SK-N-SH (cell line): ENCODE results near the gene SNRNP27. TPM values are rescaled to one million over a fixed set of nuclear protein-coding genes. Genes with fewer than 3 reads are reported as not detected.

Source experiments
- CTCF ChIA-PET: fragments of 300-600, 350-600 bp; formaldehyde crosslinking; extraction: SDS; loops from one replicate; lab custom pipeline; 2021; lab: Yijun Ruan, JAX
- POLR2A ChIA-PET: fragments of 350-600 bp; sonication (Branson Sonifier 250); formaldehyde crosslinking; extraction: SDS; loops from one replicate; lab custom pipeline; 2020; ENCODE audit warnings: antibody characterized with exemption, inconsistent platforms; lab: Yijun Ruan, JAX
- DNase-seq: peaks from one replicate; pipeline ENCODE4 v3.0.0; 2012
- H2AFZ ChIP-seq: fragments of 200-600 bp; sonication (generic); 2 replicates; pipeline ENCODE4 v1.8.1; 2016; ENCODE audit warnings: antibody characterized with exemption, mild to moderate bottlenecking, low read depth
- H3F3A ChIP-seq: fragments of 200-600 bp; sonication (generic); replicated peaks from 2 replicates; pipeline ENCODE3; 2016; ENCODE audit warnings: antibody characterized with exemption, mild to moderate bottlenecking; ENCODE audit not compliant: insufficient read depth
- H3K27ac ChIP-seq, 2 experiments: fragments of 200-500 bp in 1 of 2; fragments of 200-600 bp in 1 of 2; sonication (Bioruptor generic) in 1 of 2; sonication (generic), shearing (Covaris generic) in 1 of 2; 2 replicates each; pipeline versions ENCODE4 v1.5.1 to v1.6.1; 2014 to 2016; ENCODE audit warnings: low read depth in 2 of 2, inconsistent platforms in 1 of 2, low read length in 1 of 2, mild to moderate bottlenecking in 1 of 2, mixed read lengths in 1 of 2
- H3K27me3 ChIP-seq: fragments of 200-600 bp; sonication (generic), shearing (Covaris generic); 2 replicates; pipeline ENCODE4 v1.6.1; 2016; ENCODE audit warnings: mixed run types; ENCODE audit not compliant: insufficient read depth
- H3K36me3 ChIP-seq, 2 experiments: fragments of 200-500 bp in 1 of 2; fragments of 200-600 bp in 1 of 2; sonication (Bioruptor generic) in 1 of 2; sonication (generic) in 1 of 2; replicated peaks in 1 of 2; 2 replicates each; pipeline versions ENCODE3 to v1.5.1; 2014 to 2016; ENCODE audit warnings: low read length in 1 of 2, mild to moderate bottlenecking in 1 of 2; ENCODE audit not compliant: insufficient read depth in 2 of 2, control insufficient read depth in 1 of 2
- H3K4me1 ChIP-seq, 2 experiments: fragments of 200-500 bp in 1 of 2; fragments of 200-600 bp in 1 of 2; sonication (Bioruptor generic) in 1 of 2; sonication (generic), shearing (Covaris generic) in 1 of 2; 2 replicates each; pipeline versions ENCODE4 v1.5.1 to v1.6.1; 2014 to 2016; ENCODE audit warnings: low read depth in 1 of 2, low read length in 1 of 2, mixed run types in 1 of 2; ENCODE audit not compliant: insufficient read depth in 2 of 2, control insufficient read depth in 1 of 2
- H3K4me2 ChIP-seq: fragments of 200-600 bp; sonication (generic), shearing (Covaris generic); 2 replicates; pipeline ENCODE4 v1.6.1; 2017; ENCODE audit warnings: mixed run types
- H3K4me3 ChIP-seq, 2 experiments: fragments of 200-500 bp in 1 of 2; fragments of 200-600 bp in 1 of 2; sonication (Bioruptor generic) in 1 of 2; sonication (generic), shearing (Covaris generic) in 1 of 2; 2 replicates each; pipeline versions ENCODE4 v1.5.1 to v1.8.1; 2014 to 2016; ENCODE audit warnings: low read depth in 2 of 2, inconsistent platforms in 1 of 2, low read length in 1 of 2, mild to moderate bottlenecking in 1 of 2, mixed read lengths in 1 of 2, moderate library complexity in 1 of 2
- H3K79me2 ChIP-seq: fragments of 200-600 bp; sonication (generic); 2 replicates; pipeline ENCODE4 v1.8.1; 2017; ENCODE audit warnings: mild to moderate bottlenecking; ENCODE audit not compliant: insufficient read depth
- H3K9ac ChIP-seq: fragments of 200-600 bp; sonication (generic); 2 replicates; pipeline ENCODE4 v1.6.1; 2017; ENCODE audit warnings: mixed run types
- H3K9me2 ChIP-seq: fragments of 200-600 bp; sonication (generic); 2 replicates; pipeline ENCODE4 v1.6.1; 2017; ENCODE audit warnings: mixed run types
- H3K9me3 ChIP-seq: fragments of 200-600 bp; sonication (generic); 2 replicates; pipeline ENCODE4 v1.6.1; 2017; ENCODE audit warnings: mixed run types, mild to moderate bottlenecking, moderate library complexity
- H4K20me1 ChIP-seq: fragments of 200-600 bp; sonication (generic); 2 replicates; pipeline ENCODE4 v1.6.1; 2017; ENCODE audit warnings: mild to moderate bottlenecking, mixed run types; ENCODE audit not compliant: insufficient read depth
- ELF1 ChIP-seq: IDR thresholded peaks from 2 replicates; pipeline ENCODE4 v1.4.0; 2012
- EZH2phosphoT487 ChIP-seq: fragments of 200-600 bp; sonication (generic); IDR thresholded peaks from 2 replicates; pipeline ENCODE4 v1.6.1; 2017; ENCODE audit warnings: low read depth, mixed run types, mild to moderate bottlenecking, antibody characterized with exemption, moderate library complexity, borderline replicate concordance
- FOSL2 ChIP-seq: IDR thresholded peaks from 2 replicates; pipeline ENCODE4 v1.4.0; 2012; ENCODE audit warnings: low read depth, mild to moderate bottlenecking, moderate library complexity, borderline replicate concordance
- FOXJ3 ChIP-seq: sonication (generic); formaldehyde crosslinking; IDR thresholded peaks from 2 replicates; pipeline ENCODE4 v1.5.1; 2020; ENCODE audit warnings: mild to moderate bottlenecking, missing genetic modification reagents
- FOXM1 ChIP-seq: IDR thresholded peaks from 2 replicates; pipeline ENCODE4 v1.4.0; 2012; ENCODE audit warnings: low read depth, mild to moderate bottlenecking
- GABPA ChIP-seq: IDR thresholded peaks from 2 replicates; pipeline ENCODE4 v1.4.0; 2012; ENCODE audit warnings: low read depth, mild to moderate bottlenecking
- GATA2 ChIP-seq: sonication (generic); formaldehyde crosslinking; IDR thresholded peaks from 2 replicates; pipeline ENCODE4 v1.5.0; 2020; ENCODE audit warnings: mild to moderate bottlenecking, missing genetic modification reagents
- JUND ChIP-seq: IDR thresholded peaks from 2 replicates; pipeline ENCODE4 v1.4.0; 2012
- POLR2AphosphoS5 ChIP-seq: IDR thresholded peaks from 2 replicates; pipeline ENCODE4 v1.6.1; 2012; ENCODE audit warnings: low read depth, low read length
- RFX5 ChIP-seq: IDR thresholded peaks from 2 replicates; pipeline ENCODE4 v1.6.1; 2012; ENCODE audit warnings: mild to moderate bottlenecking, improper control_type of control experiment, low read length
- SIN3A ChIP-seq: IDR thresholded peaks from 2 replicates; pipeline ENCODE4 v1.6.1; 2012; ENCODE audit warnings: low read depth, mild to moderate bottlenecking, low read length, moderate library complexity, borderline replicate concordance
- SMC3 ChIP-seq: IDR thresholded peaks from 2 replicates; pipeline ENCODE4 v1.6.1; 2012; ENCODE audit warnings: low read depth, low read length, improper control_type of control experiment
- TCF12 ChIP-seq: IDR thresholded peaks from 2 replicates; pipeline ENCODE4 v1.4.0; 2012
- TEAD4 ChIP-seq: IDR thresholded peaks from 2 replicates; pipeline ENCODE4 v1.4.0; 2012; ENCODE audit warnings: mild to moderate bottlenecking, borderline replicate concordance; ENCODE audit not compliant: insufficient read depth
- WGBS: methylation state at CpG from one replicate; pipeline ENCODE4 v1.1.6; 2017; ENCODE audit warnings: low lambda C conversion rate; 5-methylcytosine and 5-hydroxymethylcytosine counted together
- polyA plus RNA-seq, 3 experiments: library from polyadenylated mRNA; depleted of rRNA; stranded (reverse); fragments of >200 nt; gene quantifications; 2 replicates each; pipeline ENCODE4 v1.2.3, GENCODE V29; 2012
- TF ChIP-seq, protein P1 (sequence below): IDR thresholded peaks from 2 replicates; pipeline ENCODE4 v1.4.0; 2012; ENCODE audit warnings: low read depth

Gene SNRNP27
- polyA plus RNA-seq, 1 of the 3 experiments (the other 2 are of a cell fraction): 68.4 TPM

DNA sequence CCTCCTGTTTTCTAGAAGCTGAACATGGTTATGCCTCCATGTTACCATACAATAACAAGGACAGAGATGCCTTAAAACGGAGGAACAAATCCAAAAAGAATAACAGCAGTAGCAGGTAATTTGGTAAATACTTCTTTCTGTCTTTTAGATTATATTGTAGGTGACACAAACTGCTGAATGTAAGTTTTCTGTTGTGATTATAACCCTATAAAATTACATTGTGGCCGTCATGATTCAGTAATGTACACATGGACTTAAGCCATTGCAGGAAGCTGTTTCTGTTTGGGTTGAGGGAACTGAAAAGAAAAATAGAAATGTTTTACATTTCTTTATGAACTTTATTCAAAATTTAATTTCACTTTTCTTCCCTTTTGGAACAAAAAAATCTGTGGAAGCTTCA is 22.4 kb downstream of the SNRNP27 start:
- H3K4me3 ChIP-seq: peak overlapping the region; percentile 86 to 94
- POLR2A ChIA-PET: interaction anchor here (1.2 to 2.7 kb wide), 2 partner anchors 171 to 227 kb away, joined by 3 to 38 read pairs; partner anchors contain the start of gene PCBP1

DNA sequence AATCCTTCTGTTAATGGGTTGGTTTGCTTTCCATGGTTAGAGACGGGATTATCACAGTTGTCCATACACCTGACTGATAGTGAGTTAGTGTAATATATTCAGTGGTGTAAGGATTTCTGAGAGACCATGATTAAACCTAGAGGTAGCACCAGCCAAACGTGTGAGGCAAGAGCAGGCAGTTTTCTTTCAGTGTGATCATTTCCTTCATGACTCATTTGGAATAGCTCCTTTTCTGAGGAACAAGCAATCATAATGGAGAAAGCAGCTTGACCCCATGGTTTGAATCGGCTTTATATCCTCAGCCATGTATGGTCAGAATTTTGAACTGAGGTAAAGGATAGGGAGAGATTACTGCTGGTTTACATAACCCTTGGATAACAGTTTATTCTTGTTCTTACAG is 24.1 kb downstream of the SNRNP27 start:
- Histone ChIP-seq H3K9me3 (no peaks in the 10 kb centered on the region), H4K20me1 (no peaks in the 10 kb centered on the region), H3K79me2 (peaks cover 10% of the 10 kb centered on the region; the same call in 1 of the 2 replicates), H3K4me2 (no peak overlapping the region), H3F3A (peaks cover 11% of the 10 kb centered on the region), H3K27ac (peak overlapping the region in 1 of 2 experiments; percentile 65; a peak in 2 of 4 replicates), H3K27me3 (no peaks in the 10 kb centered on the region), H3K4me3 (no peak overlapping the region), H3K9ac (peak overlapping the region; percentile 1; the same call in 1 of the 2 replicates), H3K4me1 (peaks cover 2 to 7% of the 10 kb centered on the region in 2 experiments; a peak in 3 of 4 replicates), H2AFZ (peak overlapping the region; percentile 44), H3K36me3 (peaks cover 9 to 34% of the 10 kb centered on the region in 2 experiments), H3K9me2 (no peaks in the 10 kb centered on the region)
- DNase-seq: no peak
- CTCF ChIA-PET: interaction anchor here (7.2 kb wide), 1 partner anchor 153 kb away, joined by 74 read pairs; no protein-coding TSS in a partner anchor
- 45% methylated on average over 3 of the region's 3 CpGs for WGBS
- TF ChIP-seq GATA2 (CRISPR knock-in tag): no peak
- TF ChIP-seq TCF12: no peak
- TF ChIP-seq TEAD4: no peak
- TF ChIP-seq FOXJ3 (CRISPR knock-in tag): no peak
- TF ChIP-seq EZH2phosphoT487: no peak
- no peak for TF ChIP-seq SMC3
- TF ChIP-seq JUND: 0 out of 2 replicates have a peak, but pooled peaks have one; percentile 30
- no peak for TF ChIP-seq ELF1
- peak; percentile 35; the same call in 1 of the 2 replicates for TF ChIP-seq FOSL2
- no peak for TF ChIP-seq GABPA
- no peak for TF ChIP-seq RFX5
- TF ChIP-seq SIN3A: no peak
- TF ChIP-seq, protein P1, sequence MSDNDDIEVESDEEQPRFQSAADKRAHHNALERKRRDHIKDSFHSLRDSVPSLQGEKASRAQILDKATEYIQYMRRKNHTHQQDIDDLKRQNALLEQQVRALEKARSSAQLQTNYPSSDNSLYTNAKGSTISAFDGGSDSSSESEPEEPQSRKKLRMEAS: no peak
- no peak for TF ChIP-seq FOXM1
- POLR2A ChIA-PET: no interaction called here

More for the DNA sequence above, 22.4 kb downstream of the SNRNP27 start:
- Histone ChIP-seq H3K36me3 (peaks cover 6 to 30% of the 10 kb centered on the region in 2 experiments), H3K4me2 (peak overlapping the region; percentile 91), H3K27ac (no peak overlapping the region), H3K4me1 (peaks cover 2 to 7% of the 10 kb centered on the region in 2 experiments; a peak in 3 of 4 replicates), H3F3A (peaks cover 25% of the 10 kb centered on the region), H3K79me2 (peaks cover 10% of the 10 kb centered on the region; the same call in 1 of the 2 replicates), H4K20me1 (no peaks in the 10 kb centered on the region), H3K27me3 (no peaks in the 10 kb centered on the region), H2AFZ (0 out of 2 replicates have a peak overlapping the region, but pooled peaks have one; percentile 27), H3K9ac (peak overlapping the region; percentile 75; the same call in 1 of the 2 replicates), H3K9me2 (no peaks in the 10 kb centered on the region), H3K9me3 (no peaks in the 10 kb centered on the region)
- no peak for TF ChIP-seq POLR2AphosphoS5
- TF ChIP-seq GABPA: no peak
- 50% methylated on average over 2 of the region's 2 CpGs for WGBS
- CTCF ChIA-PET: interaction anchor here (0.8 to 7.2 kb wide), 3 partner anchors 147 to 227 kb away, joined by 3 to 74 read pairs (median 20); no protein-coding TSS in a partner anchor
- DNase-seq: no peak
